Measurements from ENCODE around the gene DQX1.
A peak's percentile ranks its signal among the peaks of the same experiment; 100 is the strongest.

Gene DQX1

DNA sequence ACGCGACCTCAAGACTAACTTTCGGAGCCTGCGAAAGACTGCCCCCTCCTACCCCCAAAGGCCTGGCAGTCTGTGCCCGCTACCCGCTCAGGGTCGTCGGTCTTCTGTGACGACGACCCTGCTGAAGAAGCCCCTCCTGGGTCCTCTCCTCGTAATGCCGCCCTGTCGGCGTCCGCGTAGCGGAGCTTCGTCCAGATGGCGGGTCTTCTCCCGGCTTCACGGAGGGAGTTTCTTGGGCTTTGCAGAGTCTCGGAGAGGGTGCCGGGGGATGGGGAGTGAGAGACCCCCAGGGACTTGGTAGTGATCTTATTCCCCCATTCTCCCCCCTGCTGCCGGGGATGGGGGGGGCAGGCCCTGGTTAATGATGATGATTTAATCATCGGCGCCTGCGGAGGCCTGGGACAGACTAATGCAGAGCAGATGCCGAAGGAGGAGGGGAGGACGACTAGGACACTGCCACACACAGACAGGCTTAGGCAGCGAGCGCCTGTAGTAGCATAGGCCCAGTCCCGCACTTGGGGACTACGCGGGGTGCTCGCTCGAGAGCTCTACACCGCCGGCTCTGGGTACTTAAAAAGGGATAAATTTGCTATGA, 18.0 kb downstream of the DQX1 start:
- peak; percentile 79 to 83 for DNase-seq

DNA sequence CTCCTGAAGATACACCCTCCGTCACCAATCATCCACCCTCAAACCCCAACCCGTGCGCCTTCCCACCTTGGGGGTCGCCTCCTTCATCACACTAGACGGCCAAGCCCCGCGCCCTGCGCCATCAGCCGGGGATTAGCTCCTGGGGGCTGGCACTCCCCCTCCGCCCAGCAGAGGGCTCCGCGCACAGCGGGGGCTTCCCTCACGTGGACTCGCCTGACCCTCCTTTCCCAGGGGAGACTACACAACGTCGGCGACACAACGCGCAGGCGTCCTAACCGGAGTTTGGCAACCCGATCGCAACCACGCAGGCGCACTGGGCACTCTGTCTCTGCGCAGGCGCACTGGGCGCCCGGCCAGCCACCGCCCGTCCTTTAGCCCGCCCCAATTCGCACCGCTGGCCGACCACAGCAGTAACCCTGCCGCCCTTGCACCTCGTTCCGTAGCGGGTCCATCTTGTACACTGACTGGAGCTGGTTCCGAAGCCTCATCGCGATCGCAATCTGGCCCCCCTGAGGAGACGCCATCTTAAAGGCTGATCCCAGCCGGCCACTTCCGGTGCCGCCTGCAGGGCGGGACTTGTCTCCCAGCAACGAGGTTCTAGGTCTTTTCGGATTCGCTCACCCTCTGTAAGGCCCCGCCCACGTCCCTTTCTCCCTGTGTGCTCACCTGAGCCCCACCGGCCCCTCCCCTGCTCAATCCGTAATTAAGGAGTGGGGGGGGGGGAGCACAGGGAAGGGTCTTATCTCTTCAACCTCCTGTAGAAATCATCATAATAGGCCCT, 18.7 kb downstream of the DQX1 start, which contains the start of gene PCGF1:
Gene PCGF1 (minus strand): TSS at position 551 of the 781 bp plus-strand sequence. CDS start 27 bp downstream, at position 524.
- peak; percentile 99 for DNase-seq

DNA sequence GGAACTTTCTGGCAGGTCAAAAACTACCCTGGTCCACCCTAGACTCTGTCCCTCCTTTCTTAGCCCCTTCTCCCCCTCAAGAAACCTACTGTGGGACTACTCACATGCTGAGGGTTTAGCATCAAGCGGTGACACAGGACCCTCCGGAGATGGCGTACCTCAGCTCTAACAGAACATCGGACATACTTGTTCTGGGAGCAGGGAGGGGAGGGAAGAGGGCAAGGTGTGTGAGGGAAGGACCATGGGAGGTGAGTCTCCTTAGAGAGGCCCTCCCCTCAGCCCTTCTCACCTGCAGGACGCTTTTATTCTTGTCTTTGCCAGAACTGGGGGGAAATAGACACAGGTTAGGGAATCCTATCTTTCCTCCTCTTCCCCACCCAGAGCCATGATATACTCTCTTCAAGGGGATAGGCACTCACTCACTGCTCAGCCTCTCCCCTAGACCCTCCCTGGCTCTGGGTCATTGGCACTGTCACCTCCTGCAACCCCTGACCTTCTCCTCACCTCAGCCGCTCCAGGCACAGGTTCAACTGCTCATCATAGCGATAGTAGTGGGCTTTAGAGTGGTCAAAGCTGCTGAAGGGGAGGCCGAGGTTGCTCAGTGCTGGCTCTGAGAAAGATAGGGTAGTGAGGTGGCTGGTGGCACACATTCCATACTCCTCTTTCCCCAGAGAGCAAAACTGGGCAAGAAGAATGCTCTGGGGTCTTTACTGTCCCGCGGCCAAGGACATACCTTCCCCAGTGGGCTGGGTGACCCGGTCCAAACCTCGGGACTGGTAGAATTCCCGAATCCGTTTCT, 20.4 kb downstream of the DQX1 start:
- DNase-seq = no peak

DNA sequence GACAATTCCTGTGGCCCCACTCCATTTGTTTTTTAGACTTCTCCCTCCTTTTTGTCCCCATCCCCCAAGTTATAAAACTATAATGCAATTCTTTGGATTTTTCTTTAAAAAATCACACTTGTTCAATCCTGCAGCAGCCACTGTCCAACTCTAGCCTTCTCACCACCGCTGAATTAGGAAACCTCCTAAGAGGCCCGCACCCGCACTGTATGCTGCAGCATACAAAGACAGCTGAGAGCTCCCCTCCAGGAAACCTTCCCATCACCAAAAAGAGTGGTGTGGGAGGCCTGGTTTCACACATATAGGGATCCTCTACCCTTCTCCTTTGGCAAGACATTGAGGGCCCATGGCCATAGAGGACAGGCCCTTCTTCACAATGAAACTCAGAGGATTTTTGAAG, 21.4 kb downstream of the DQX1 start:
- DNase-seq = no peak

DNA sequence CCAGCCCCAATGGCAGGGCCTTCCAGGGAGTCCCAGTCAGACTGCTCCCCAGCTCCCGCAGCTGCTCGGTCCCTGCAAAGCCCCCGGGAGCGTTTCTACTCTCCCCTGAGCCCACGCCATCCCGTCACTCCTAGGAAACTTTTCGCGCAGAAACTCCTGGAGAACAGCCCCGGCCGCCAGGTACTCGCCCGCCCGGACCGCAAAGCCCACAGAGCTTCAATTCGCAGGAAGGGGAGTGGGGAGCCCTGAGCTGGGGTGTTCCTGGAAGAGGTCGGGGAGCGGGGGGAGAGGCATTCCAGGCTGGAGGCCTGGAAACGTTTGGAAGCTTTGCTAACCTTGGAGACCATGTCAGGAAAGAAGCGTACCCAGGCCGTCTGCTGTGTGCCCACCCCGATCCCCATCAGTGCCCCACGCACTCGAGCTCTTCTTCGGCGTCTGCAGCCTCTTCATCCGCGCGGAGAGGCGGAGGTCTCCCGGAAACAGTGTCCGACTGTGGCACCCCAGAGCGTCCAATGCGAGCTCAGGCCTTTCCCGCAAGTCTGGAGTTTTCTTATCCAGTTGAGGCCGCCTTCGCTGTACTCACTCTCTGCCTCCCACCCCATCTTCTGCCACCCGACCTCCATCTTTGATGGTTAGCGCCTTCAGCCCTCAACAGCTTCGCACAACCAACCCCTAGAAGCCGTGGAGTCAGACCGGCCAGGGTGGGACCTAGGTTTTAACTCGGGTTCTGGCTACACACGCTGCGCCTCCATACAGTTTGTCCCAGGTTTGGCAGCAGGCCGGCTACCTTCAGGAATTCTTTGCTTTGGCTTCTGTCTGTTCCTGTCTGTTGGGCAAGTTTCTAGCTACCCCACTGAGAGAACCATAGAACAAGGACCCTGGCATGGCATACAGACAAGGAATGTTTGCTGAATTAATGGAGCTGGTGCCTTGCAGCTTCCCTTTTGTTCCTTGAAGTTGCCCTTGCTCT, 22.2 kb downstream of the DQX1 start:
- DNase-seq = no peak

DNA sequence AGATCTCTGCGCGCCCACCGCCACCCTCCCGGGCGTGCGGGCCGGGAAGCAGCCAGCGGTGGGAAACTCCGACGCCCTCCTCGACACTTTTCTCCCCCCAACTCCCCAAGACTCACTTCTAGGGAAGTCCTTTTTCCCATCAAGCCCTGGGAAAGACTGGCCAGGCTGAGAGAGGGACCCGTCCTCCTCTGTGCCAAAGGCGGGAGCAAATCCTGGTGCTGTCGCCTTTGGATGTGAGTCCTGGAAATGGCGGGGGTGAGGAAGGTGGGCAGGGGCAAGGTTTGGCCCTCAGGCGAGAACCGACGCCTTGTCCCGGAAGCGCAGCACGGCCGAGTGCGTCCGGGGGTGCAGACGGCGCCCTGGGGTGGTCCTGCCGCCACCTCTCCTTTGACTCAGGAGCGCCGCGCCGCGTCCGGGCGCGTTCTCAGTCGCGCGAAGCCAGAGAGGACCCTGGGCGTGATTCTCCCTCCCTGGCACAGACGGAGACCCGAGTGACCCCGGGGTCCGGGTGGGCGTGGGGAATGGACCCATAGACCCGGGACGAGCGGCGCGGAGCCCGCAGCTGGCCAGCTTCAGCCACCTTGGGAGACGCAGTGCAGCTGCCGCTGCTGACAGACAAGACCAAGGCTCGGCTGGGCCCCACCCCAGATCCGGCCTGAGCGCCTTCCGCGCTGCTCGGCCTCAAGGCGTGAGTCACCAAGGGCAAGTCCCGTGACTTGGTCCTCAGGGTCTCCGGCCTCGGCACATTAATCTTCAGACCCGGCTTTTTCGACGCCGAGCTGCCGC, 23.1 kb downstream of the DQX1 start:
- peak; percentile 5 to 19 for DNase-seq

DNA sequence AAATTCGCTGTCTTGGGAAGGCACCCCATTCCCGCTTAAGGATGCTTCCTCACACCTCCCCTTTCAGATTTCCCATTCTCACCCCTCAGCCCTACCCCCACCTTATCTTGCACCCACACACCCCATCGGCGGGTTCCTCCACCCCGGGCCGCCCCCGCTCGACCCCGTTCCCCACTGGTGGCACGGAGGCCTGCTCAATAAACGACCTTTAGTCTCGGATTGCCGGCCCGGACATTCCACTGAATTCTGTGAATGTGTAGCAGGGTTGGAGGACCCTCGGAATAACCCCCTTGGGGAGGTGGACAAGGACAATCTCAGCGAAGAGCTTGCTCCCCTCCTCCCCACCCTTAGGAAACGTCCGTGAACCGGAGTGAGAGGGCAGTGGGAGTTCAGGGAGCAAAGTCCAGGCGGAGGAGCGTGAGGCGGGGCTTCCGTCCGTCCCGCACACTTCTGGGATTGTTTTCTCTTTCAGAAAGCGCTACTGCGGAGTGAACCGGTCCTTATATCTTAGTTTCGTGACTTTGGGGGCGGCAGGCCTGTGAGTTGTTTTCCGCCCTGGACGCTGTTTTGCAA, 23.8 kb downstream of the DQX1 start:
- DNase-seq = no peak

DNA sequence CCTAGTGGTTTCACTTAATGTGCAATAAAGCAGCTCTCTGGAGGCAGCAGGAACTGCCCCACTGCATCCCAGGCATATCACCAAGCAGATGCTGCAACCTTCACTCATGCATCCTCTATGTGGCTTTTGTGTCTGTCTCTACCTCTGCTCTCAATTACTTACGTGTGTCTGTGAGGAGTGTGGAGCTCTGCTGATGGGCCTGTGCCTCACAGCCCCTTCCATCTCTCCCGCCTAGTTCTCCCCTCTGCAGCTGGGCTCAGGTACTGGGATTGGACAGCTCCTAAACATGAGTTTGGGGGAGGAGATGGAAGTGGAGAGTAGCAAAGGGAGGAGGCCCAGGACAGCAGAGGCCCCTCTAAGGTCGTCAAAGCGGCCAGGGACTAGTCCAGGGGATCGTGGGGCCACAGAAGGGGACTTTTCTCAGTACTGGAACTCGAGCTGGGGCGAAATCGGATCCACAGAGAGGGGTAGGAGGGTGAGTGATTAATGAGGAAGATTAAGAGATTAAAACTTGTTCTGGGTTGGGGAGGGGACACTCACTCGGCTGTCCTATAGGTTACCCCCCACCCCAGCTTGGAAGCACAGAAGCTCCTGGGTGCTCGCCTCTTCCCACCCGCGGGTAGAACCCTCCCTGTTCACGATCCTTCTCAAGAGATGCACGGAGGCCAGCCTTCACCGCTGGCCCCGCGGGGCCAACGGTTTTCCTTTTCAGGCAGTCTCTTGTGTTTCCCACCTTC, 24.5 kb downstream of the DQX1 start:
- peak in 1 of 2 experiments; percentile 49 for DNase-seq

DNA sequence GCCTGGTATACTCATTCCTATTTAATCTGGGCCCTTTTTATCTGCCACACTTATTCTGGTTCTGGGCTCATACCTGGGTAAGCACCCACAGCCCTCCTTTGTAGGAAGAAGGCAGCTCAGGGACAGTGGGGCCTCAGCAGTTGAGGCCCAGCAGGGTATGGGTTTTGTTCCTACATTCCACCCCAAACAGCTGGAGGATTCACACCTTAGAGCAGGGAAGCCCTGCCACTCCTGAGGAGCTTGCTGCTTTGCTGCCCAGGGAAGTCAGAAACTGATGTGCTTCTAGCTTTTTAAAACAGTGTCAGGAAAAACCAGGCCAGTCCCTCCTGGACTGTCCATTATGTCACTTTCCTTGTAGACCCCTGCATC, 25.5 kb downstream of the DQX1 start:
- DNase-seq = no peak

DNA sequence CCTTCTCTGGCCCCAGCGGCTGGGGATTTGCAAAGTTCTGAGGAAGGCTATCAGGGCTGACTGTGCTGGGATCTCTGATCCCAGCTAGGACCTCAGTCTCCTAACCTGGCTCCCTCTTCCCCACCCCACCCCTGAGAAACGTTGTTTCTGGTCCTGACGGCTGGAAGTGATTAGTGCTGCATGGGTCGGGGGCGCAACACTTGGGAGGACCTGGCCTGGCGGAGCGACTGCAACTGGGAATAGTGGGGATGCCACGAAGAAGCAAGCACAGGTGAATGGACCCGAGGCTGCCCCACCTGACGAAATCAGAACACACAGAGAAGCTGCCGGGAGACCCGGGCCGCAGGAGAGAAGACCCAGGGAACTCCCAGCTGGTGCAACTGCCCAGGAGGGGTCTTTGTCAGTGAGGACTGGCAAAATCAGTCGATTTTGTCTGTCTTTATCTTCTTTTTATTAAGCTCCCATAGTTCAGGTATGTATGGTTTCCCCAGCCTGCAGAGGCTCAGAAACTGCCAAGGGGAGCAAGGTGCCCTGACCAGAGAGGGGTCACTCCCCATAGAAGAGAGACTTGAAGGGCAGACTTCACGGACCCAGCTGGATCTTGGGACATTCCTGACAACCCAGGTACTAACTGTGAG, 26.0 kb downstream of the DQX1 start:
- DNase-seq = no peak

DNA sequence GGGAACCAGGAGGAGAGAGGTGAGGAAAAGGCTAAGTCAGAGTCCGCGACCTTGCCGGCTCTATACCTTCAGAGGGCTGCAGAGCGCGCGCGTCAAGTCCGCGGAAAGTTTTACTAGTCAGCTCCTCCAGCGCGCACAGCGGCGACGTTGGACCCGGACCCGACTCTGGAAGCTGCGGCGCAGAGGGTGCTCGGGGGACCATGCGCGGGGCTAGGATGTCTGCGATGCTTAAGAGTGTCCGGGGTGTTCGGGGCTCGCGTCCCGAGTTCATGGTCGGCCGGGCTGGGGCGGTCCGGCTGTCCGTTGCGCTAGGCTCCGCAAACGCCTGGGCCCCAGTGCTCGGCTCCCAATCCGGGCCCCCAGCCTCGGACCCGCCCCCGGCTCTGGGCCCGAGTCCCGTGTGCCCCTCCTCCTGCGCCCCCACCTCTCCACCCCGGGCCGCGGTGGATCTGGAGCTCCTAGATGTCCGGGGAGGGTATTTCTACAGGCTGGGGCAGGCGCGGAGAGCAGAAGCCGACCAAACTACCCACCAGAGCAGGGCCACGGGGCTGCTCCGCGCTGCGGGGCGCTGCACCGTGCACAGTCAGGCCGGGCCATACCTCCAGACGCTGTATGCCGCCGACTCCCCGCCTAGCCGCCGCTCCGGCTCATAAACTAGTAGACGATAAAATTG, 26.6 kb downstream of the DQX1 start, which contains the start of gene LBX2:
Gene LBX2 (minus strand): TSS at position 337 of the 673 bp plus-strand sequence. CDS start 66 bp downstream, at position 271.
- DNase-seq = no peak

DNA sequence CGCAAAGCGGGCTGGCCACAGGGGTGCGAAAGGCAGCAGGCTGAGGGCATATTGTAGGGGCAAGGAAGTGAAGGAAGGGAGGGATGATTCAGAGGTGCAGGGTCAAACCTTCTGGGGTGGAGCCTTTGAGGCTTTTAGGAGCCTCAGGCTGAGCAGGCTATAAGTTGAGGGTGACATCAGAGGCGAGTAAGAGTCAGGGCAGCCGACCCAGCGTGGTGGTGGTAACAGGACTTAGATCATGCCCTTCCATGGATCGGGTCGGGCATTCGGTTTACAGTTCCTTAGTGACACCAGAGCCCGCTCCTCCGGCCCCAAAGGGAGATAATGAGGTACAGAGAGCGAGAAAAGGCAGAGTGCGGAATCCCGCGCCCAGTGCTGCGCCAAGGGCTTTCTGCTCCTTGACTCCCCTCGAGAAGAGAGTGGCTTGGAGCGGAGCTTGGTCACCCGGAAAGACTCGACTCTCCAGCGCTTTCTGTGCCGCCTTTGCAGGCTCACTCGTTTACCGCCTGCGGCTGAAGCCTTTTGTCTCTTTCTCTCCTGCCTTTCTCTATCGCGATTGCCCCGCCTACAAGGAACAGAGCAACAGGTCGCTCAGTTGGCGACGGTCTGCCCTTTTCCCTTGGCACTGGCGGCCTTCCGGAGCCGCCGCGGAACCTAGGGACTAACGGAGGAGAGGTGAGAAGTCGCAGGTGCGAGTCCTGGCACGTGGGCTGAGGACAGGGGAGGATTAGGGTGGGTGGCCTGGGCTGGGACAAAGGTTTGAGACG, 27.3 kb downstream of the DQX1 start:
- DNase-seq = peak in 1 of 2 experiments; percentile 12

DNA sequence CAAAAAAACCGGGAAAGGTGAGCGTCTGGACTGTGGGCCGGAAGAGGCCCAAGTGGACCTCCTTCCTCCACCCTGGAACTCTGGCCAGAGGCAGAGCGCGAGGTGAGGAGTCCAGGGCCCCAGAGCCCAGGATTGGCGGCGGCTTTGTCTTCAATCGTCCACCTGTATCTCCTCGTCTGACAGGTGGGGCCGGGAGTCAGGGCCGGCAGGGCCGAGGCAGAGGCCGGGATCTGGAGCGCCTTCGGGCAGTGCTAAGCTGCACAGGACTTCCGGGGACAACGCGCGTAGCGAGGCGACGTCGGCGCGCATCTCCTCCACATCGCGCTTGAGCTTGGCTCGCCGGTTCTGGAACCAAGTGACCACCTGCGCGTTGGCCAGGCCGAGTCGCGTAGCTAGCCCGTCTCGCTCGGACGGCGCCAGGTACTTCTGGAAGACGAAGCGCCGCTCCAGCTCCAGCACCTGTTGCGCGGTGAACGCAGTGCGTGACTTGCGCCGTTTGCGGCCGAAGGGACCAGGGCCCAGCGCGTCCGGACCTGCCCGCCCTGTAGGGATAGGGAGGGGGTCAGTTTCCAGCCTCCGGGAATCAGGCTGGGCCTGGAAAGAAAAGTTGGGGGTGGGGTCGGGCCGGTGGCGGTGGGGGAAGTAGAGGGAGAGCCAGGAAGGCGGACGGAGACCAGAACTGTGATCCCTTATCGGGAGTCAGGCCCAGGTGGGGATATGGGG, 28.1 kb downstream of the DQX1 start:
- DNase-seq = no peak

DNA sequence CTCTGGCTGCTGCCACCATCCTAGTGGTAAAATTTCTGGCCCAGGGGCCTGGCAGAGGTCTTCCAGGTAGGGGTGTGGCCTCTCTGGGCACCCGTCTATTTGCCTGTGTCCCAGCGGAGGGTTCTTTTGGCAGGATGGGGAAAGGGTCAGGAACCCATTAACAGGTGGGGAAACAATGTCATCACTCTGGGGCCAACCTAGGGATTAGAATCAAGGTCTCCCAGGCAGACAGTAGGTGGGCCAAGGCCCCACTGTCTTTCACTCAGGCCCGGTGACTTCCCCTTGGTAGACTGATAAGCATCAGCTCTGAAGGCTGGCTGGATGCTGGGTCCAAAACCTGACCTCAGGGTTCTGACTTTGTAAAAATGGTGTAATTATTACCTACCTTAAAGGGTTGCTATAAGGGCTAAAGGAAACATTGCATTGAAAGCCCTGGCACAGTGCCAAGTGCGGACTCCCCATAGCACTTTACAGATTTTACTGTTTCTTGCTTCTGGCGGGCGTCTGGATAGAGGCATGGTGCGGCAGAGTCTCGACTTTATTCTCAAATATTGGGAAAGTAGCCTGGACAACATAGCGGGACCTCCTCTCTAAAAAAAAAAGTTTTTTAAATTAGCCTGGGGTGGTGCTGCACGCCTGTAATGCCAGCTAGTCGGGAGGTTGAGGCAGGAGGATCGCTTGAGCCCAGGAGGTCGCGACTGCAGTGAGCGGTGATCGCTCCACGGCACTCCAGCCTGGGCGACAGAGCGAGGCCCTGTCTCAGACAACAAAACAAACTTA, 28.8 kb downstream of the DQX1 start:
- DNase-seq = no peak

DNA sequence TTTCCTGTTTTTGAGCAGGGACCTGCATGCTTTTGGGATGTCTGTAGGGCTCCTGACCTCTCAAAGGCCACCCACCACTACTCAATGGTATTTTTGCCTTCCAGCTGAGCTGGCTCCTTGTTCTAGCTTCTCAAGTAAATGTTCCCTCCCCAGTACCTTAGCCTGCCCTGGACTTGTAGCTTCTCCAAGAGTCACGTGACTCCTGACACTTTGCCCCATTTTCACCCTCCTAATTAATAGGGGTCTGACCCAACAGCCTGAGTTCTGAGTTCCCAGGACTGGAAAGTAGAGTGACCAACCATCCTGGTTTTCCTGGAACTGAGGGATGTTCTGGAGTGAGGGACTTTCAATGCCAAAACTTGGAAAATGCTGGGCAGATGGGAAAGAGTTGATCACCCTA, 30.6 kb downstream of the DQX1 start:
- no peak for DNase-seq

DNA sequence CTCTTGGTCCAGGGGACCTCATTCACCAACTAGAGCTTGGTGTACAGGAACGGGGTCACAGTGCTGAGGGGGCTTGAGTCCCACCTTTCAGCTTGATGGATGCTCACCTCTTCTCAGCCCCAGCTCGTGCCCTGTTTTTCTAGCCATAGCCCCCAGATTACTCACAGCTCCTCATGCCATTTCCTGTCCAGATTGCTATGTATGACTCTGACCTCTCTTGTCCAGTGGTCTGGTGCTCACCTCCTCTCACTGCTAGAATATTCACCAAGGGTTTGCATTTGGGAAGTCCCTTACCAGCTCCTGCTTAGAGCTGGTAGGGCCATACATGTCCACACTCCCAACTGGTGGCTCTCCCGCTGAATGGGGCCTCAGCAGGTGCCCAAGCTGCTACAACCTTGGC, 32.5 kb downstream of the DQX1 start:
- DNase-seq = no peak
